HG03039 (cell line): ENCODE results near the gene TMEM165.
"Not testable (repeated sequence)": the region's sequence is repeated elsewhere in the genome, so short reads cannot be mapped to it uniquely, and the experiment has no call there.

Source experiments
- ATAC-seq: cut with Tn5 transposase; IDR thresholded peaks from one replicate; pipeline ENCODE4 v1.9.1; 2021; ENCODE audit warnings: mild to moderate bottlenecking, moderate library complexity; ENCODE audit not compliant: unreplicated experiment

Gene TMEM165, protein sequence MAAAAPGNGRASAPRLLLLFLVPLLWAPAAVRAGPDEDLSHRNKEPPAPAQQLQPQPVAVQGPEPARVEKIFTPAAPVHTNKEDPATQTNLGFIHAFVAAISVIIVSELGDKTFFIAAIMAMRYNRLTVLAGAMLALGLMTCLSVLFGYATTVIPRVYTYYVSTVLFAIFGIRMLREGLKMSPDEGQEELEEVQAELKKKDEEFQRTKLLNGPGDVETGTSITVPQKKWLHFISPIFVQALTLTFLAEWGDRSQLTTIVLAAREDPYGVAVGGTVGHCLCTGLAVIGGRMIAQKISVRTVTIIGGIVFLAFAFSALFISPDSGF

DNA sequence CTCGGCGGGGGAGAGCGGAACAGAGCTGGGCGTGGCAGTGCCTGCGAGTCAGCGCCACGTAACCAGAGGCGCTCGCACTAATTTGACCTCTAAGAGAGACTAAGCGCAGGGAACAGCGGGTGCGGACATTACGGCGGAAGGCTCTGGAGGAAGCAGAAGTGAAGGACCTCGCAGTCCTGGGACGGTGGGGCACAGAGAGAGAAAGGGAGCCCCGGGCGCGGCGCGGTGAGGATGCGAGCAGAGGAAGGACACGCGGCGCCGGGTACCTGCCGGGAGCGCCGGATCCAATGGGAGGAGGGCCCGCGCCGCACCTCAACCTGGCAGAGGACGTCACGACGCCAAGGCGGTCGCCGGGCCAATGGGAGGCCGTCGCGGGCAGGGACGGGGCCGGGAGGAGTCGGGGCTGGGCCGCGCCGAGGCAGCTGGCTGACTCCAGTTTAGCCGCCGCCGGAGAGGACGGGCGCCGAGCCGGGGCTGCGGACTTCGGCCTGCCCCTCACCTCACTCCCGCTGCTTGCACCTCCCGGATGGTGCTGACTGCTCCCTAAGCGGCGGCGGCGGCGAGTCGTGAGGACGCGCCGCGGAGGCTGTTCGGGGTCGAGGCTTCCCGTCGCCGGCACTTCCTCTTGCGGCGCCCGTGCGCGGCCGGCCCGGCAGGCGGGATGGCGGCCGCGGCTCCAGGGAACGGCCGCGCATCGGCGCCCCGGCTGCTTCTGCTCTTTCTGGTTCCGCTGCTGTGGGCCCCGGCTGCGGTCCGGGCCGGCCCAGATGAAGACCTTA is at the start of gene TMEM165:
TMEM165 (plus strand) TSS at position 429 of the 779 bp plus-strand sequence; CDS start at position 662, 233 bp downstream.
- peak; percentile 94 for ATAC-seq

DNA sequence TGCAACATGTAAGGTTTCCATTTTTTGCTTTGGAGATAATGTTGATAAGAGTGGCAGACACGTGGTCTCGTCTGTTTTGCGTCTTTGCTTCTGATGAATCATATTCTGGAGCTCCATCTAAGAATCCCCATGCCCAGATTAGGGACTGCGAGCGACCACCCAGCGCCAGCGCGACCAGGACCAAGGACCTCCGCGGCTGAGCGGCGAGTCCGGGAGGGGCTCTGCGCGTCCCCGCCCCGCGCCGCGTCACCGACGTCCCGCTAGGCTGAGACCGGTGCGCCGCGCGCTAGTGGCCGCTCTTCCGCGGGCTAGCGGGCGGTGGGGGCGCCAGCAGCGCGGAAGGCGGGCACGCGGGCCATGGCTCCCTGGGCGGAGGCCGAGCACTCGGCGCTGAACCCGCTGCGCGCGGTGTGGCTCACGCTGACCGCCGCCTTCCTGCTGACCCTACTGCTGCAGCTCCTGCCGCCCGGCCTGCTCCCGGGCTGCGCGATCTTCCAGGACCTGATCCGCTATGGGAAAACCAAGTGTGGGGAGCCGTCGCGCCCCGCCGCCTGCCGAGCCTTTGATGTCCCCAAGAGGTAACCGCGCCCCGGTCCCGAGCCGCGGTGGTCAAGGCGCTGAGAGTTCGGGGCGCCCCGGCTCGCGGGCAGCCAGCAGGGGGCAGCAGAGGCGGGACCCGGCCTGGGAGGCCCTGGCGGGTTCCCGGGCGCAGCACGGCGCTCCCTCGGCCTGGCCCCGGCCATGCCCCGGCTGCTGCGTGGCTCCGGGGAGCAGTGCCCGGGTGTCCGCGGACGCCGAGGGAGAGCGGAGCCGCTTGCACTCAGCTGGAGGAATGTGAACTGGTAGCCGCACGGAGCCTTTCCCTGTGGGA is 49.5 kb upstream of the TMEM165 start, which contains the start of gene SRD5A3:
SRD5A3 (plus strand) TSS at position 263 of the 871 bp plus-strand sequence; CDS start at position 358, 95 bp downstream.
- peak; percentile 96 for ATAC-seq

DNA sequence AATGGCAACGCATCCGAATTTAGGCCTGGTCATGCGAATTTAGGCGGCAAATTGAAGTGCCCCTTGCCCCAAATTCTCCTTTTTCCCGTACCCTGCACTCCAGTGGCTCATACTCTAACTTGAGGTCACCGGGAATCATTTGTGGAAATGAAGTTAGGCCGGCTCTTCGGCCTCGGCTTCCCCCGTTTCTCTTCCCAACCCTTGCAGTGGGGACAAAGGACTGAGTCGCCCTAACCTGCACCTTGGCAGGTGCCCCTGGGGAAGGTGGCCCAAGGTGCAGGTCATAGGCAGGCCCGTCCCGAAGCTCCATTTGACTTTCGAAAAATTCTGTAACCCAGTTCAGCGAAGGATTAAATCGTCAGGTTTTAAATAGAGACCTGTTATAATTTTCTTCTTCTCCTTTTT is 48.9 kb upstream of the TMEM165 start:
- no peak for ATAC-seq

DNA sequence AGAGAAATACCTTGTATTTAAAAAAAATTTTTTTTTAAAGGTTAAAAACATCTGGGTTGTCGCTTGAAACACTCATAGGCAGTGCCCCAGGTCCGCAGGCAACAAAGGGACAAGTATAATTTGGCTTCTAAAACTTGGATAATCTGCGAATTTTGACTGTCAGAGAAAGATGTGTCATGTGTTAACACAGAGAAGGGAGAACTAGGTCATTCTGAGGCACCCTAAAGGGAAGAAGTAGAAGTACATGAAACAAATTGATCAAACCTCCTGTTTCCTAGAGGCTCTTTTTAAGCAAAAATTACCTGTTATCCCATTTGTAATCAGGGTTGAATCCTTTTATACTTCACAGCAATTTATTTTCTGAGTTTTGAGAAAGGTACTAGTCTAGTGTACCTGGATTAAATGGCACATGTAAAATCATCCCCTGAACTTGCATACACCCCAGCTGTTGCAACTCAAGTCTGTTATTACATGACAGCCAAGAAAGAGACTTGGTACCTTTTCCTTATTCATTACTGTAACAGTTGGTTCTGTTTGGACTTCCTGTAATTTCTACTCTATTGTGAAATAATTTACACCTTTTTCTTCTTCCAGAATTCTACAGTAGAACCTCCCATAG is 48.0 kb upstream of the TMEM165 start:
- no peak for ATAC-seq

DNA sequence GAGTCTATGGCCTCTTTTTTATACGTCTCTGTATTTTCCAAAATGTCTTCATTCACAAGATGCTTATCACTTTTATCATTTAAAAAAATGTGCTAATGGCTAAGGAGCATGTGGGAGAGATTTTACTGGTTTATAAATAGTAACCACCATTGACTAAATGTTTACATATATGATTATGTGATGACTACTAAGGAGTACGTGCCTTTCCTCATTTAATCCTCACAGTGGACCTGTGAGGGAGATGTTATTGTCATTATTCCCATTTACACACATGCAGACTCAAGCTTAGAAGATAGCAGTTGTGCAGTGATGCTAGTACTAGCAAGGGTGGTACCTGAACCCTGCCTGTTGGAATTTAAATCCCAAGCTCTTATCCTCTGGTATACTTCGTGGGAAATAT is 47.3 kb upstream of the TMEM165 start:
- ATAC-seq: no peak

DNA sequence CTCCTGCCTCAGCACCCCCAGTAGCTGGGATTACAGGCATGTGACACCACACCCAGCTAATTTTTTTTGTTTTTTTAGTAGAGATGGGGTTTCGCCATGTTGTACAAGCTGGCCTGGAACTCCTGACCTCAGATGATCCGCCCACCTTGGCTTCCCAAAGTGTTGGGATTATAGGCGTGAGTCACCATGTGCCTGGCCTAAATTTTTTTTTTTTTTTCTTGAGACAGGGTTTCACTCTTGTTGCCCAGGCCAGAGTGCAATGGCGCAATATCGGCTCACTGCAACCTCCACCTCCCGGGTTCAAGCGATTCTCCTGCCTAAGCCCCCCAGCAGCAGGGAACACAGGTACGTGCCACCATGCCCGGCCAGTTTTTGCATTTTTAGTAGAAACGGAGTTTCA is 44.9 kb upstream of the TMEM165 start:
- ATAC-seq: not testable (repeated sequence)

DNA sequence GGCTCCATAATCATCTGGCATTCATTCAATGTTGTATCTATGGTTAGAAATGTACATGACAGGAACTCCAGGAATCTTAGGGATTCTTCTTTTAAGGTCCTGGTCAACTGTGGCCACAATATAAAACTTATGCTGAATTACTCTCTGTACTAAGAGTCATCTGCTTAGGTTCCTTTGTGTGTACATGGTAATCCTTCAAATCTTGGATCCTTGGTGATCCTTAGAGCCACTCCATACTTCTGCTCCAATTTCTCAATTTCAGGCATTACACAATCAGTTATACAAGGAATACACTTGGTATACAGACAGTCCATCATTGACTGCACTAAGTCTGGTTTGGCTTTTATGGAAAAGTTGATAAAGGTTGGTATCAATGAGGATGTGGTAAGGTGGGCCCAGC is 43.9 kb upstream of the TMEM165 start:
- no peak for ATAC-seq

DNA sequence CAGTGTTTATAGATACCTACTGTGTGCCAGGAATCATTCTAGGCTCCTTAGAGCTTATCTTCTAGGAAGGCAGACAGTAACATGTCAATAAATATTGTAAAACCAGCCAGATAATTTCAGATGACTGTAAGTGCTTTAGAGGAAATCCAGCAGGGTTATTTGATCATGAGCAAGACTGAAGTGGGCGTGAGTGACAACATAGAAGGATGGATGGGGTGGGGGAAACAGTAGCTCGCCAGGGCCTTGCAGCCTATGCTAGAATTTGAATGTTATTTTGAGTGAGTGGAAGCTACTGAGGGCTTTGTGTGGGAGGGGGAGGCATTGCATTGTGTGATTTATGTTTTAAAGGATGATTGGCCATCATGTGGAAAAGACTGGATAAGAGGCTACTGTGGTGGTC is 43.0 kb upstream of the TMEM165 start:
- ATAC-seq: no peak

DNA sequence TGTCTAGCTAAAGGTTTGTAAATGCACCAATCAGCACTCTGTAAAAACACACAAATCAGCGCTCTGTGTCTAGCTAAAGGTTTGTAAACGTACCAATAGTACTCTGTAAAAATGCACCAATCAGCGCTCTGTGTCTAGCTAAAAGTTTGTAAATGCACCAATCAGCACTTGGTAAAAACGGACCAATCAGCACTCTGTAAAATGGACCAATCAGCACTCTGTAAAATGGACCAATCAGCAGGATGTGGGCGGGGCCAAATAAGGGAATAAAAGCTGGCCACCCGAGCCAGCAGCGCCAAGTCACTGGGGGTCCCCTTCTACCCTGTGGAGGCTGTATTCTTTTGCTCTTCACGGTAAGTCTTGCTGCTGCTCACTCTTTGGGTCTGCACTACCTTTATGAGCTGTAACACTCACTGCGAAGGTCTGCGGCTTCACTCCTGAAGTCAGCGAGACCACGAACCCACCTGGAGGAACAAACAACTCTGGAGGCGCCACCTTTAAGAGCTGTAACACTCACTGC is 42.5 kb upstream of the TMEM165 start:
- ATAC-seq: not testable (repeated sequence)

DNA sequence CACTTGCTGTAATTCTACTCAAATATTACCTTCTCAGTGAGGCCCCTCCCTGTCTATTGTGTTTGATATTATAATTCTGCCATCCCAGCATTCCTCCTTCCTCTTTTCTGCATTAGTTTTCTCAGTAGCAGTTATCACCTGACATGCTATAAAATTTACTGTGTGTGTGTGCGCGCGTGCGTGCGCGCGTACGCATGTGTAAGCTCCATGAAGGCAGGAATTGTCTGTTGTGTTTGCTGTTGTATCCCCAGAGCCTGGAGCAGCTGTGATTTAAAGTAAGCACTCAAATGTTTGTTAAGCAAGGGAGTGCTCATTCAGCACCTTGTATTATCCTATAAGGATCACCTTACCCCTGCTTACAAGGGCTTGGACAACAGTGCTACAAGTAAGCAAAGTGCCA is 41.1 kb upstream of the TMEM165 start:
- ATAC-seq: no peak

DNA sequence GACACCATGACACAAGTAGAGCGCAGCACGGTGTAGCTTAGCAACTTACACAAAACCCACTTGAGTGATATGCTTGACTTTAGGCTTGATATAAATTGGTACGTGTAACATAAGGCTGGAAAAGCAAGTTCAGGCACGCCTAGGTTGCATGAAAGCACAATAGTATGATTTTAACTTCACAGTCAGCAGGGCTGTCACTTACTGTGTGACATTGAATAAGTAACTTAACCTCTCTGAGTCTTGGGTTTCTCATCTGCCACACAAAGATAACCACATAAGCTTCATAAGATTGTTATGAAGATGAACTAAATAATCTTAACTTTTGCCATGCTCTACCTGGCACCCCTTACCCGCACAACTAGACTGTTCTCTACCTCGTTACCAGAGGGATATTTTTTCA is 40.2 kb upstream of the TMEM165 start:
- no peak for ATAC-seq

DNA sequence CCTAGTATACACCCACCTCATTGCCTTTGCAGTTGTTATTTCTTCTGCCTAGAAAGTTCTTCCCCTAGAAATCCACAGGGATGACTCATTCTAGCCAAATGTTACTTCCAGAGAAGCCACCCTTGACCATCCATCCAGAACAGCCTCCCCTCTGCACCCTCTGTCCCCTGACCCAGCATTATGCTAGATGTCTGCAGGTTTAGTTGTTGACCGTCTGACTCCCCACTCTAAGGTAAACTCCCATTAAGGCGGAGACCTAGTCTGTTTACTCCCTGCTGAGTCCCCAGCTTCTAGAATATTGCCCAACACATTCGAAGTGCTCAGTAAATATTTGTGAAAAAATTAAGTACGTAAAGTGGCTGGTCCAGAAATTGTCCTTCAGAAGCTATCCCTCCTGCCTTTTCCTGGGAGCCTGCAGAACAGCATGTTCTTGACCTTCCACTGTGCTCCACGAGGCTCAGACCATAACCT is 38.7 kb upstream of the TMEM165 start:
- no peak for ATAC-seq

DNA sequence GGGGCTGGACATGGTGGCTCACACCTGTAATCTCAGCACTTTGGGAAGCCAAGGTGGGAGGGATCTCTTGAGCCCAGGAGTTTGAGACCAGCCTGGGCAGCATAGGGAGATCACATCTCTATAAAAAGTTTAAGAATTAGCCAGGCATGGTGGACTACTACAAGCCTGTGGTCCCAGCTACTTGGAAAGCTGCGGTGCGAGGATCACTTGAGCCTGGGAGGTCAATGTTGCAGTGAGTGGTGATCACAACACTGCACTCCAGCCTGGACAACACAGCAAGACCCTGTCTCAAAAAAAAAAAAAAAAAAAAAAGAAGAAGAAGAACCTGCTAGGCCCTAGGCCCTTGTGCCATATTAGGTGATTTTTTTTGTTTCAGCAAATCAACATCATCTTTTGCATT is 37.5 kb upstream of the TMEM165 start:
- no peak for ATAC-seq

DNA sequence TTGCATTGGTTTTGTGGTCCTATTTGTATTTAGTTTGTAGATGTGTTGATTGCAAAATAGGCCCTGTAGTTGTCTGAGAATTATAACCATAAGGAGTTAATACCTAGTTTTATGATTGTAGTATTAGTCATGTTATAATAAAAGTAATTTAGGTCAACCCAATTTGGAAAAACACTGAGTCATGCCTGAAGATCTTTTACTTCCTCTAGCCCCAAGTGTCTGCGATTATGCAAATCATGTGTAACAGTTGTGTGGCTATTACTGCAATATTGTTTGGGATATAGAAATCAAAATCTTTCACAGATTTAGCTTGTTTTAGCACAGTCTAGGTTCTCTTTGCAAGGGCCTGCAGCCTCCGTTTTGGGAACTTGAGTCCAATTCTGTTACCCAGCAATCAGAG is 37.1 kb upstream of the TMEM165 start:
- no peak for ATAC-seq

DNA sequence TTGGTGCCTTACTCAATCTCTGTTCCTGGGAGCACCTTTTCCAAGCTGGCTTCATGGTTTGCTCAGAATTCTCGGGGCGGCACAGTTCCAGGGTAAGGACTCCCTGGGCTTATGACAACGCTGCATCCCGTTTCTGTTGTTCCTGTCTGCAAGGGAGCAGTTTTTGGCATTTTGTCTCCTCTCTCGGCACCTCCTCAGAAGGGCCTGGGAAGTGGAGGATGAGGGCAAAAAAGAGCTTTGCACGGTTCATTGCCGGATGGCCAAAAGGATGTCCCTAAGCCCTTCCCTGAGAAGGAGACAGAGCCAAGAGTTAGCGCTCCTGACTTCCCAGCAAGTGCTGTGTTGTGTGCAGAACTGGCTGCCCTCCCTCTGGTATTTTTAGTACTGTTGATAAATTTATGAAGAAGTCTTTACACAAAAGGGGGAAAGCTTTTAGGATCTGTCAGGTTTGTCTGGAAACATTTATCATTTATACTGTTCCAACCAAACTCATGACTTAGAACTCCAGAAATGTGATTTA is 36.3 kb upstream of the TMEM165 start:
- ATAC-seq: no peak

DNA sequence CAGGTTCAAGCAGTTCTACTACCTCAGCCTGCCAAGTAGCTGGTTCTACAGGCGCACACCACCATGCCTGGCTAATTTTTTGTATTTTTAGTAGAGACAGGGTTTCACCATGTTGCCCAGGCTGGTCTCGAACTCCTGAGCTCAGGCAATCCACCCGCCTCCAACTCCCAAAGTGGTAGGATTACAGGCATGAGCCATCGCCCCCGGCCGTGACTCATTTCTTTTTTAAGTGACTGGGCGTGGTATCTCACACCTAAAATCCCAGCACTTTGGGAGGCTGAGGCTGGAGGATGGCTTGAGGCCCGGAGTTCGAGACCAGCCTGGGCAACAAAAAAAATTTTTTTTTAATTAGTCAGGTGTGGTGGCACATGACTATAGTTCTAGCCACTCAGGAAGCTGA is 32.8 kb upstream of the TMEM165 start:
- not testable (repeated sequence) for ATAC-seq

DNA sequence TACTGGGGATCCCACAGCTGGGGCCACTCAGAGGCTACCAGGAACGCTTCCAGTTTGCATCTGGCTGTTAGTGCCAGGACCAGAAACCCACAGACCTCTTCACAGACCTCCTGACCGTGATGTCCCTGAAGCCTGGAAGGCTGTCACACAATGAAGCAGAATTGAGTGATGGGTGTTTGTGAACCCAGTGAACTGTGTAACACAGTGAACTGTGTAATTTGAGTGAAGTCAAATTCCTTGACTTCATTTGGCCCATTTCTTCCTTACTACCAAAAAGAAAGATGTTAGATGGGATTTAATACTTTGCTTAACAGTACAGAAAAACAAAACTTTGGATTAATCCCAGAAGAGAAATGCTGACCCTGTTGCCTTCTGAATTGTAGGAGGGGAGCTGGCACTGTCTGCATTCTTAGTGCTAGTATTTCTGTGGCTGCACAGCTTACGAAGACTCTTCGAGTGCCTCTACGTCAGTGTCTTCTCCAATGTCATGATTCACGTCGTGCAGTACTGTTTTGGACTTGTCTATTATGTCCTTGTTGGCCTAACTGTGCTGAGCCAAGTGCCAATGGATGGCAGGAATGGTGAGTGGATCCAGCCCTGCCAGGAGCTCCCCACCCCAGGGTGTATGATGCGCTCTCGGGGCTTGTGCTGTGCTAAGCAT is 31.9 kb upstream of the TMEM165 start:
- ATAC-seq: no peak

DNA sequence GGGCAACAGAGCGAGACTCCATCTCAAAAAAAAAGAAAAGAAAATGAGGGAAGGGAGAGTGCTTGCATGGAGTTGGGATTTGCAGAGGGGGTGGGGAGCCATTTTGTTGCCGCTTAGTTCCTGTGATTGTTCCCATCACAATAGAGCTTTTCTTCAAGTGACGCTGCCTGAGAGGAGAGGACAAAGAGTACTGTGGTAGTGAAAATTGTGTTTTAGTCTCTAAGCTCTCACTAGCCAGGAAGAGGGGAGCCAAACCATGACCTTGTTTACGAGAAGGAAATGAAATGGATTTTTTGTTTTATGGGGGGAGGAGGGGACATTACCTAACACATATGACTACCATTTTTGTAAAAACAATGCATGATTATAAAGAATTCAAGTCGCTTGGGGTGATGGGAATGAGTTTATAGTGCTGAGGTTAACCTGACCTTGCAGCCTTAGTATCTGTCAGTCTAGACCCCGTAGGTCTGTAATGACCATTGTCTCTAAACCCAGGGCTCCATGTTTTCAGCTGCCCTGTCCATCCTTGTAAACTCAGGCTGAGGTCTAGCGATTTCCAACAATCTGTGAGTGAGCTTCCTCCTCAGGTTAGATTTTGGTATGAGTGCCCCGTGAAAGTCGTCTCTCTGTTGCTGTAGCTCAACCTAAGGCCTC is 30.9 kb upstream of the TMEM165 start:
- ATAC-seq: no peak

DNA sequence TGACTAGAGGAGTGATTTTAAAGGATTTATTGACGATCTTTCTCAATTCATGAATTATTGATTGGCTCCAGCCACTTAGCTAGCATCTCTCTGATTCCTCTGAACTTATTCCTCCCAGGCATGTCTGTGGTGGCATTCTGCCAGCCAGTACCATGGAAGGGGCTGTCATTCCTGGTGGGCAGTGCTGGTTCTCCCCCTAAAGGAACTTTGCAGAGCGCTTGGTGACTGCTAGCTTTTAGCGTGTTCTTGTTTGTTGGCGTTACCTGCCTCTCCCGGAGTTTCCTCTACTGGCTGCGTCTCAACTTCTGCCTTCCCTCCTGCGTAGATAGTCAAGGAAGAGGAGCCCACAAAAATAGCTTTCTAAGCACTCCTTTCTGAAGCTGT is 30.4 kb upstream of the TMEM165 start:
- ATAC-seq: no peak
